Liver (tissue), 3 donors: ENCODE measurements around the gene NTPCR.

Experiments used
- ATF3 ChIP-seq: IDR thresholded peaks from 2 replicates; pipeline ENCODE4 v1.6.1; 2016; ENCODE audit warnings: antibody characterized with exemption
- CTCF ChIP-seq: fragments of 150-350 bp; IDR thresholded peaks from 2 replicates; pipeline ENCODE4 v1.5.1; 2017; ENCODE audit warnings: improper control_type of control experiment, low read depth, low read length; ENCODE audit not compliant: missing input control
- EGR1 ChIP-seq, 2 donors: IDR thresholded peaks; 2 replicates each; pipeline ENCODE4 v1.6.1; 2016 to 2018; ENCODE audit warnings: antibody characterized with exemption in 2 of 2, low read depth in 2 of 2
- FOXA1 ChIP-seq: IDR thresholded peaks from 2 replicates; pipeline ENCODE4 v1.6.1; 2016; ENCODE audit warnings: antibody characterized with exemption
- GABPA ChIP-seq, 2 donors: IDR thresholded peaks in 1 of 2; conservative IDR thresholded peaks in 1 of 2; 2 replicates each; pipeline ENCODE4 v1.6.1; 2016; ENCODE audit warnings: antibody characterized with exemption in 2 of 2, mild to moderate bottlenecking in 1 of 2, moderate library complexity in 1 of 2
- HNF4A ChIP-seq, 2 donors: conservative IDR thresholded peaks; 2 replicates each; pipeline ENCODE4 v1.6.1; 2016; ENCODE audit warnings: antibody characterized with exemption in 2 of 2, mild to moderate bottlenecking in 2 of 2
- JUND ChIP-seq, 2 donors: IDR thresholded peaks; 2 replicates each; pipeline ENCODE4 v1.6.1; 2016; ENCODE audit warnings: antibody characterized with exemption in 2 of 2
- RAD21 ChIP-seq, 2 donors: IDR thresholded peaks; 2 replicates each; pipeline ENCODE4 v1.6.1; 2016; ENCODE audit warnings: antibody characterized with exemption in 2 of 2, mild to moderate bottlenecking in 2 of 2
- REST ChIP-seq: IDR thresholded peaks from 2 replicates; pipeline ENCODE4 v1.6.1; 2016; ENCODE audit warnings: antibody characterized with exemption, mild to moderate bottlenecking
- RXRA ChIP-seq, 2 donors: IDR thresholded peaks; 2 replicates each; pipeline ENCODE4 v1.6.1; 2017 to 2018; ENCODE audit warnings: antibody characterized with exemption in 2 of 2, mild to moderate bottlenecking in 1 of 2
- SP1 ChIP-seq: IDR thresholded peaks from 2 replicates; pipeline ENCODE4 v1.6.1; 2018; ENCODE audit warnings: antibody characterized with exemption, mild to moderate bottlenecking
- TAF1 ChIP-seq: conservative IDR thresholded peaks from 2 replicates; pipeline ENCODE4 v1.6.1; 2016; ENCODE audit warnings: antibody characterized with exemption, mild to moderate bottlenecking
- ZBTB33 ChIP-seq: IDR thresholded peaks from 2 replicates; pipeline ENCODE4 v1.6.1; 2016; ENCODE audit warnings: antibody characterized with exemption
- TF ChIP-seq, protein P1 (sequence below): IDR thresholded peaks from 2 replicates; pipeline ENCODE4 v1.6.1; 2016; ENCODE audit warnings: antibody characterized with exemption
- donor health status: healthy.
- donor health status: healthy.

DNA sequence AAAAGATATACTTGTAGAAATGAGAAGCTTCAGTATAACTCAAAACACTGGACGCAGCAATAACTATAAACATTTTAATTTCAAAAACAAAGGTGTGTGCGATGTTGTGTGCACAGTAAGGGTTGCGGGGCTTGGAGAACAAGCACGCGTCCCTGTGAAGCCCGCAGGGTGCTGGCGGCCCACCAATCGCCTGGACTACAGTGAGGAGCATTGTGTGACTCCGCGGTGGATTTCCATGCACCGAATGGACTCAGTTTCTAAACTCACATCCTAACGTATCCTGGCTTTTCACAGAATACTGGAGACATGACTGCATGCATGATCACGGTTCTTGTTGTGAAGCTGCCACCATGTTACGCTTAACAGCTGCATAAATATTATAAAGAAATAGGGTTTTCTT is 33.0 kb downstream of the NTPCR start:
- TF ChIP-seq CTCF, result no peak
- no peak for TF ChIP-seq ATF3
- TF ChIP-seq TAF1, result no peak
- TF ChIP-seq EGR1 (IDR thresholded peaks at IDR 0.05; ENCODE audit: low read depth in 2 of 2), result no peak
- TF ChIP-seq RXRA (IDR thresholded peaks at IDR 0.05), result no peak
- no peak for TF ChIP-seq RAD21 (IDR thresholded peaks at IDR 0.05)
- TF ChIP-seq GABPA (IDR thresholded peaks at IDR 0.05 in 1 of 2, conservative IDR thresholded peaks at IDR 0.05 in 1 of 2), result no peak
- no peak for TF ChIP-seq SP1
- TF ChIP-seq FOXA1, result no peak
- TF ChIP-seq JUND (IDR thresholded peaks at IDR 0.05), result no peak
- TF ChIP-seq REST, result no peak
- TF ChIP-seq, protein P1, sequence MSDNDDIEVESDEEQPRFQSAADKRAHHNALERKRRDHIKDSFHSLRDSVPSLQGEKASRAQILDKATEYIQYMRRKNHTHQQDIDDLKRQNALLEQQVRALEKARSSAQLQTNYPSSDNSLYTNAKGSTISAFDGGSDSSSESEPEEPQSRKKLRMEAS, result no peak
- no peak for TF ChIP-seq ZBTB33
- TF ChIP-seq HNF4A (conservative IDR thresholded peaks at IDR 0.05), result no peak
